ENCODE results near the gene CPSF2.

CPSF2 gene

DNA sequence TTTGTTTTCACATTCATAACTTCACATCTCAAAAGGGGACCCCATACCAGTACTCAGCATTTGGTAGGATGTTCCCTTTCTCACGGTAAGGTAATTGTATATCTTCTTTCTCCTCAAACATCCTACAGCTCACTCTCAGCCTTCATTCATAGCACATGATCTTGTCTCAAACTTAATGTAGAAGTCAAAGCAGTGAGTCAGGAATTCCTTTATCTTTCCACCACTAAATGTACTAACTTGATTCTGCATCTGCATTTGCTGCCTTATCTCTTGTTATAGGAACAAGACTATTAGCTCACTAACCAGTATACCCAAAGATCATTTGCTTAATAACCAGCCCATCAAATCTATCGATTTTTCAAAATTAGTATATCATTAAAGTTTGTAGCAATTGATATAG is 22.9 kb downstream of the CPSF2 start:
- TF ChIP-seq EZH2 (IDR thresholded peaks at IDR 0.05; ENCODE audit: borderline replicate concordance, low read length), result no peak
- TF ChIP-seq, protein P1, sequence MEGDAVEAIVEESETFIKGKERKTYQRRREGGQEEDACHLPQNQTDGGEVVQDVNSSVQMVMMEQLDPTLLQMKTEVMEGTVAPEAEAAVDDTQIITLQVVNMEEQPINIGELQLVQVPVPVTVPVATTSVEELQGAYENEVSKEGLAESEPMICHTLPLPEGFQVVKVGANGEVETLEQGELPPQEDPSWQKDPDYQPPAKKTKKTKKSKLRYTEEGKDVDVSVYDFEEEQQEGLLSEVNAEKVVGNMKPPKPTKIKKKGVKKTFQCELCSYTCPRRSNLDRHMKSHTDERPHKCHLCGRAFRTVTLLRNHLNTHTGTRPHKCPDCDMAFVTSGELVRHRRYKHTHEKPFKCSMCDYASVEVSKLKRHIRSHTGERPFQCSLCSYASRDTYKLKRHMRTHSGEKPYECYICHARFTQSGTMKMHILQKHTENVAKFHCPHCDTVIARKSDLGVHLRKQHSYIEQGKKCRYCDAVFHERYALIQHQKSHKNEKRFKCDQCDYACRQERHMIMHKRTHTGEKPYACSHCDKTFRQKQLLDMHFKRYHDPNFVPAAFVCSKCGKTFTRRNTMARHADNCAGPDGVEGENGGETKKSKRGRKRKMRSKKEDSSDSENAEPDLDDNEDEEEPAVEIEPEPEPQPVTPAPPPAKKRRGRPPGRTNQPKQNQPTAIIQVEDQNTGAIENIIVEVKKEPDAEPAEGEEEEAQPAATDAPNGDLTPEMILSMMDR (IDR thresholded peaks at IDR 0.05; ENCODE audit: low read length), result no peak

DNA sequence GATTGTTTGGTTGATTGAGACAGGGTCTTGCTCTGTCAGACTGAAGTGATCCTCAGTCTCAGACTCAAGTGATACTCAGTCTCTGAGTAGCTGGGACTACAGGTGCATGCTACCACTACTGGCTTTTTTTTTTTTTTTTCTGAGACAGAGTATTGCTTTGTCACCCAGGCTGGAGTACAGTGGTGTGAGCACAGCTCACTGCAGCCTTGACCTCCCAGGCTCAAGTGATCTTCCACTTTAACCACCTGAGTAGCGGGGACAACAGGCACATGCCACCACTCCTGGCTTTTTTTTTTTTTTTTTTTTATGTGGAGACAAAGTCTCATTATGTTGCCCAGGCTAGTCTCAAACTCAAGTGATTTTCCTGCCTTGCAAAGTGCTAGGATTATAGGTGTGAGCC is 31.8 kb downstream of the CPSF2 start:
- Histone ChIP-seq H3K4me1 (ENCODE audit: insufficient read depth, low read length, severe bottlenecking) (no peaks in the 10 kb centered on the region), H3K9me2 (ENCODE audit: low read depth, low read length) (no peaks in the 10 kb centered on the region), H3K4me2 (ENCODE audit: low read length) (no peak overlapping the region), H3K79me2 (ENCODE audit: insufficient read depth, low read length) (no peaks in the 10 kb centered on the region), H3F3A (ENCODE audit: insufficient read depth, low read length) (no peaks in the 10 kb centered on the region), H3K27ac (ENCODE audit: low read depth, low read length, poor library complexity, severe bottlenecking) (no peak overlapping the region), H3K36me3 (ENCODE audit: insufficient read depth, low read length) (peaks cover 86% of the 10 kb centered on the region), H3K27me3 (ENCODE audit: insufficient read depth, low read length) (no peaks in the 10 kb centered on the region), H3K9ac (ENCODE audit: low read length) (no peak overlapping the region), H2AFZ (ENCODE audit: low read length) (no peak overlapping the region), H4K20me1 (ENCODE audit: insufficient read depth, low read length) (no peaks in the 10 kb centered on the region), H3K9me3 (ENCODE audit: low read length) (no peaks in the 10 kb centered on the region), H3K4me3 (ENCODE audit: low read depth, low read length, poor library complexity, severe bottlenecking) (no peak overlapping the region)
- TF ChIP-seq, protein P1 (IDR thresholded peaks at IDR 0.05; ENCODE audit: low read length), result no peak
- no peak for TF ChIP-seq EZH2 (IDR thresholded peaks at IDR 0.05; ENCODE audit: borderline replicate concordance, low read length)

More for the DNA sequence above, 22.9 kb downstream of the CPSF2 start:
- H3K9me2 ChIP-seq (ENCODE audit: low read depth, low read length), result no peaks in the 10 kb centered on the region
- no peak overlapping the region for H3K4me2 ChIP-seq (ENCODE audit: low read length)
- 0 out of 2 replicates have a peak, but pooled peaks cover 2% of the 10 kb centered on the region for H3K79me2 ChIP-seq (ENCODE audit: insufficient read depth, low read length)
- no peaks in the 10 kb centered on the region for H3F3A ChIP-seq (ENCODE audit: insufficient read depth, low read length)
- no peaks in the 10 kb centered on the region for H3K27me3 ChIP-seq (ENCODE audit: insufficient read depth, low read length)
- H4K20me1 ChIP-seq (ENCODE audit: insufficient read depth, low read length), result no peaks in the 10 kb centered on the region; the same call in 1 of the 2 replicates
- no peak overlapping the region for H3K4me3 ChIP-seq (ENCODE audit: low read depth, low read length, poor library complexity, severe bottlenecking)
- H2AFZ ChIP-seq (ENCODE audit: low read length), result no peak overlapping the region
- peaks cover 91% of the 10 kb centered on the region for H3K36me3 ChIP-seq (ENCODE audit: insufficient read depth, low read length)
- H3K27ac ChIP-seq (ENCODE audit: low read depth, low read length, poor library complexity, severe bottlenecking), result no peak overlapping the region
- no peaks in the 10 kb centered on the region for H3K4me1 ChIP-seq (ENCODE audit: insufficient read depth, low read length, severe bottlenecking)
- no peak overlapping the region for H3K9ac ChIP-seq (ENCODE audit: low read length)
- no peaks in the 10 kb centered on the region for H3K9me3 ChIP-seq (ENCODE audit: low read length)

DNA sequence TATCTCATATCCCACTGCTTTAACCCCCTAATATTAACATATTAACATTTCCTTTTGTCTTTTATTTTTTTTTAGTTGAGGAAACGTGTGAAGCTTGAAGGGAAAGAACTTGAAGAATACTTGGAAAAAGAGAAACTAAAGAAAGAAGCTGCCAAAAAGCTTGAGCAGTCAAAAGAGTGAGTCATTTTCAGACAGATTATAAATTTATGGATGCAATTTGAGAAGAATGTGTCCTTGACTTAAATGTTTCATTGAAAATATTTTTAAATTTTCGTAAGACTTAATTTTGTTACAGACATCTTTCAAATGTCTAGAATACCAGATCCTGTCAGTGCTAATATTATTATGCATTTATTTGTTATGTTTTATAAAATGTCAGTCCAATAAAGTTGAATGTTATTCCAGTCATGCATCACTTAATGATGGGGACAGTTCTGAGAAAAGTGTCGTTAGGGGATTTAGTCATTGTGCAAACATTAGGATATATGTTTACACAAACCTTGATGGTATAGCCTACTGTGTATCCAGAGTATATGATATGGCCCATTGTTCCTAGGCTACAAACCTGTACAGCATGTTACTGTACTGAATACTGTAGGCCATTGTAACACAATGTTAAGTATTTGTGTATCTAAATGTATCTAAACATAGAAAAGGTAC is 32.6 kb downstream of the CPSF2 start:
- Histone ChIP-seq H3K9ac (ENCODE audit: low read length) (no peak overlapping the region), H3K9me3 (ENCODE audit: low read length) (no peaks in the 10 kb centered on the region), H3K27ac (ENCODE audit: low read depth, low read length, poor library complexity, severe bottlenecking) (no peak overlapping the region)

More for the DNA sequence above, 32.6 kb downstream of the CPSF2 start:
- Histone ChIP-seq H2AFZ (ENCODE audit: low read length) (no peak overlapping the region), H3K36me3 (ENCODE audit: insufficient read depth, low read length) (peaks cover 87% of the 10 kb centered on the region), H3K27me3 (ENCODE audit: insufficient read depth, low read length) (no peaks in the 10 kb centered on the region), H4K20me1 (ENCODE audit: insufficient read depth, low read length) (no peaks in the 10 kb centered on the region), H3K4me2 (ENCODE audit: low read length) (no peak overlapping the region), H3K79me2 (ENCODE audit: insufficient read depth, low read length) (no peaks in the 10 kb centered on the region), H3K9me2 (ENCODE audit: low read depth, low read length) (no peaks in the 10 kb centered on the region), H3K4me1 (ENCODE audit: insufficient read depth, low read length, severe bottlenecking) (no peaks in the 10 kb centered on the region), H3K4me3 (ENCODE audit: low read depth, low read length, poor library complexity, severe bottlenecking) (no peak overlapping the region), H3F3A (ENCODE audit: insufficient read depth, low read length) (no peaks in the 10 kb centered on the region)
- TF ChIP-seq, protein P1 (IDR thresholded peaks at IDR 0.05; ENCODE audit: low read length), result no peak
- no peak for TF ChIP-seq EZH2 (IDR thresholded peaks at IDR 0.05; ENCODE audit: borderline replicate concordance, low read length)

Data from OCI-LY1 (cell line).